Liver (tissue), 3 donors: ENCODE measurements around the gene SH3PXD2A.

Source experiments
- EGR1 ChIP-seq, 2 donors: IDR thresholded peaks; 2 replicates each; pipeline ENCODE4 v1.6.1; 2016 to 2018; ENCODE audit warnings: antibody characterized with exemption in 2 of 2, low read depth in 2 of 2
- JUND ChIP-seq, 2 donors: IDR thresholded peaks; 2 replicates each; pipeline ENCODE4 v1.6.1; 2016; ENCODE audit warnings: antibody characterized with exemption in 2 of 2
- NR2F2 ChIP-seq: IDR thresholded peaks from 2 replicates; pipeline ENCODE4 v1.6.1; 2016; ENCODE audit warnings: antibody characterized with exemption
- RAD21 ChIP-seq, 2 donors: IDR thresholded peaks; 2 replicates each; pipeline ENCODE4 v1.6.1; 2016; ENCODE audit warnings: antibody characterized with exemption in 2 of 2, mild to moderate bottlenecking in 2 of 2
- RXRA ChIP-seq, 2 donors: IDR thresholded peaks; 2 replicates each; pipeline ENCODE4 v1.6.1; 2017 to 2018; ENCODE audit warnings: antibody characterized with exemption in 2 of 2, mild to moderate bottlenecking in 1 of 2
- YY1 ChIP-seq: IDR thresholded peaks from 2 replicates; pipeline ENCODE4 v1.6.1; 2016; ENCODE audit warnings: antibody characterized with exemption, mild to moderate bottlenecking
- TF ChIP-seq, protein P1 (sequence below): fragments of 150-350 bp; IDR thresholded peaks from 2 replicates; pipeline ENCODE4 v1.5.1; 2017; ENCODE audit warnings: improper control_type of control experiment, low read depth, low read length; ENCODE audit not compliant: missing input control
- TF ChIP-seq, protein P2 (sequence below): IDR thresholded peaks from 2 replicates; pipeline ENCODE4 v1.6.1; 2016; ENCODE audit warnings: antibody characterized with exemption, mild to moderate bottlenecking
- donor health status: healthy.
- donor health status: healthy.

DNA sequence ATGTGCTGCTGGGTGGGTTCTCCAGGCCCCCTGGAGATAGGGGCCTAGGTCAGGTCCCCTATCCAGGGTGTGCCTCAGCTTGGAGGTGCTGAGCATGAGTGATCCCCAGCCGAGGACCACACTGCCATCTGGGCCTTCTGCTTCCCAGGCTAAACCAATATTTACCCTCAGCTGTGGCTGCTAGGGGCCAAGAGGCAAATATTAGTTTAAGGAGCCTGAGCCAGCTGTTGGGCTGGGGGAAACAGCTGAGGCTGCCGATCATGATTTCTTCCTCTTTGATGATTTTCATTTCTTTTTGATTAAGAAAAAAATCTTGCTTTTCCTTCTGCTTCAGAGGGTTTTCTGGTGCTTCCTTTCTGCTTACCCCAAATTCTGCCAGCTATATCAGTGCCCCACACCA is 278.5 kb downstream of the SH3PXD2A start:
- TF ChIP-seq, protein P1, sequence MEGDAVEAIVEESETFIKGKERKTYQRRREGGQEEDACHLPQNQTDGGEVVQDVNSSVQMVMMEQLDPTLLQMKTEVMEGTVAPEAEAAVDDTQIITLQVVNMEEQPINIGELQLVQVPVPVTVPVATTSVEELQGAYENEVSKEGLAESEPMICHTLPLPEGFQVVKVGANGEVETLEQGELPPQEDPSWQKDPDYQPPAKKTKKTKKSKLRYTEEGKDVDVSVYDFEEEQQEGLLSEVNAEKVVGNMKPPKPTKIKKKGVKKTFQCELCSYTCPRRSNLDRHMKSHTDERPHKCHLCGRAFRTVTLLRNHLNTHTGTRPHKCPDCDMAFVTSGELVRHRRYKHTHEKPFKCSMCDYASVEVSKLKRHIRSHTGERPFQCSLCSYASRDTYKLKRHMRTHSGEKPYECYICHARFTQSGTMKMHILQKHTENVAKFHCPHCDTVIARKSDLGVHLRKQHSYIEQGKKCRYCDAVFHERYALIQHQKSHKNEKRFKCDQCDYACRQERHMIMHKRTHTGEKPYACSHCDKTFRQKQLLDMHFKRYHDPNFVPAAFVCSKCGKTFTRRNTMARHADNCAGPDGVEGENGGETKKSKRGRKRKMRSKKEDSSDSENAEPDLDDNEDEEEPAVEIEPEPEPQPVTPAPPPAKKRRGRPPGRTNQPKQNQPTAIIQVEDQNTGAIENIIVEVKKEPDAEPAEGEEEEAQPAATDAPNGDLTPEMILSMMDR, result no peak
- TF ChIP-seq NR2F2 (no peak), RAD21 (IDR thresholded peaks at IDR 0.05) (no peak), YY1 (no peak), RXRA (IDR thresholded peaks at IDR 0.05) (no peak), EGR1 (IDR thresholded peaks at IDR 0.05; ENCODE audit: low read depth in 2 of 2) (no peak), JUND (IDR thresholded peaks at IDR 0.05) (no peak)
- TF ChIP-seq, protein P2, sequence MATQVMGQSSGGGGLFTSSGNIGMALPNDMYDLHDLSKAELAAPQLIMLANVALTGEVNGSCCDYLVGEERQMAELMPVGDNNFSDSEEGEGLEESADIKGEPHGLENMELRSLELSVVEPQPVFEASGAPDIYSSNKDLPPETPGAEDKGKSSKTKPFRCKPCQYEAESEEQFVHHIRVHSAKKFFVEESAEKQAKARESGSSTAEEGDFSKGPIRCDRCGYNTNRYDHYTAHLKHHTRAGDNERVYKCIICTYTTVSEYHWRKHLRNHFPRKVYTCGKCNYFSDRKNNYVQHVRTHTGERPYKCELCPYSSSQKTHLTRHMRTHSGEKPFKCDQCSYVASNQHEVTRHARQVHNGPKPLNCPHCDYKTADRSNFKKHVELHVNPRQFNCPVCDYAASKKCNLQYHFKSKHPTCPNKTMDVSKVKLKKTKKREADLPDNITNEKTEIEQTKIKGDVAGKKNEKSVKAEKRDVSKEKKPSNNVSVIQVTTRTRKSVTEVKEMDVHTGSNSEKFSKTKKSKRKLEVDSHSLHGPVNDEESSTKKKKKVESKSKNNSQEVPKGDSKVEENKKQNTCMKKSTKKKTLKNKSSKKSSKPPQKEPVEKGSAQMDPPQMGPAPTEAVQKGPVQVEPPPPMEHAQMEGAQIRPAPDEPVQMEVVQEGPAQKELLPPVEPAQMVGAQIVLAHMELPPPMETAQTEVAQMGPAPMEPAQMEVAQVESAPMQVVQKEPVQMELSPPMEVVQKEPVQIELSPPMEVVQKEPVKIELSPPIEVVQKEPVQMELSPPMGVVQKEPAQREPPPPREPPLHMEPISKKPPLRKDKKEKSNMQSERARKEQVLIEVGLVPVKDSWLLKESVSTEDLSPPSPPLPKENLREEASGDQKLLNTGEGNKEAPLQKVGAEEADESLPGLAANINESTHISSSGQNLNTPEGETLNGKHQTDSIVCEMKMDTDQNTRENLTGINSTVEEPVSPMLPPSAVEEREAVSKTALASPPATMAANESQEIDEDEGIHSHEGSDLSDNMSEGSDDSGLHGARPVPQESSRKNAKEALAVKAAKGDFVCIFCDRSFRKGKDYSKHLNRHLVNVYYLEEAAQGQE, result no peak
